Fibroblast of lung (primary cell): ENCODE data around the gene PCMT1. TPM values are rescaled to one million over a fixed set of nuclear protein-coding genes. Genes with fewer than 3 reads are reported as not detected.

ENCODE experiments used
- DNase-seq, 2 donors: peaks; one replicate each; pipeline versions ENCODE4 v3.0.0 to v3.0.0-alpha.2; 2010; ENCODE audit warnings: low read depth in 2 of 2
- H2AFZ ChIP-seq: 2 replicates; pipeline ENCODE4 v1.5.1; 2012; ENCODE audit warnings: low read length, control low read depth, inconsistent platforms
- H3K27ac ChIP-seq: 2 replicates; pipeline ENCODE4 v1.5.1; 2011; ENCODE audit warnings: low read length, control low read depth; ENCODE audit not compliant: insufficient read depth
- H3K27me3 ChIP-seq: 2 replicates; pipeline ENCODE4 v1.5.1; 2011; ENCODE audit warnings: mild to moderate bottlenecking, low read length; ENCODE audit not compliant: control insufficient read depth, insufficient read depth
- H3K36me3 ChIP-seq: 2 replicates; pipeline ENCODE4 v1.5.1; 2011; ENCODE audit warnings: low read length; ENCODE audit not compliant: control insufficient read depth, insufficient read depth
- H3K4me1 ChIP-seq: 2 replicates; pipeline ENCODE4 v1.5.1; 2011; ENCODE audit warnings: low read length; ENCODE audit not compliant: control insufficient read depth, insufficient read depth; ENCODE audit errors: extremely low read depth
- H3K4me2 ChIP-seq: 2 replicates; pipeline ENCODE4 v1.5.1; 2011; ENCODE audit warnings: low read length, control low read depth; ENCODE audit not compliant: insufficient read depth; ENCODE audit errors: extremely low read depth
- H3K4me3 ChIP-seq, 4 experiments: fragments of 200-600 bp in 1 of 4; sonication (generic) in 1 of 4; replicated peaks in 1 of 4; 2 replicates each; pipeline ENCODE4 v1.5.1; 2011 to 2016; ENCODE audit warnings: low read length in 4 of 4, low read depth in 3 of 4, mild to moderate bottlenecking in 3 of 4, control low read depth in 2 of 4, inconsistent platforms in 1 of 4, mixed read lengths in 1 of 4; ENCODE audit not compliant: insufficient read depth in 1 of 4; ENCODE audit errors: control extremely low read depth in 1 of 4
- H3K79me2 ChIP-seq: 2 replicates; pipeline ENCODE4 v1.5.1; 2012; ENCODE audit warnings: mild to moderate bottlenecking, low read length, inconsistent platforms; ENCODE audit not compliant: control insufficient read depth, insufficient read depth
- H3K9ac ChIP-seq: 2 replicates; pipeline ENCODE4 v1.5.1; 2011; ENCODE audit warnings: mild to moderate bottlenecking, low read length, control low read depth; ENCODE audit not compliant: insufficient read depth
- H3K9me3 ChIP-seq: 2 replicates; pipeline ENCODE4 v1.5.1; 2012; ENCODE audit warnings: low read depth, low read length; ENCODE audit not compliant: control insufficient read depth, insufficient read depth
- H4K20me1 ChIP-seq: 2 replicates; pipeline ENCODE4 v1.5.1; 2011; ENCODE audit warnings: low read length; ENCODE audit not compliant: control insufficient read depth, insufficient read depth; ENCODE audit errors: extremely low read depth
- EZH2 ChIP-seq: IDR thresholded peaks from 2 replicates; pipeline ENCODE4 v1.5.1; 2012; ENCODE audit warnings: low read length, control low read depth, mild to moderate bottlenecking; ENCODE audit errors: missing control alignments
- polyA plus RNA-seq, 2 donors: library from polyadenylated mRNA; depleted of rRNA in 1 of 2; stranded (reverse) in 1 of 2; unstranded in 1 of 2; fragments of >200 nt; gene quantifications; 2 replicates each; pipeline ENCODE4 v1.2.1, GENCODE V29; 2011 to 2012; ENCODE audit warnings: missing spikeins in 1 of 2
- total RNA-seq: library from RNA; depleted of rRNA; stranded (reverse); fragments of >200 nt; gene quantifications from 2 replicates; pipeline ENCODE4 v1.2.1, GENCODE V29; 2014
- TF ChIP-seq, protein P1 (sequence below), 2 donors: IDR thresholded peaks in 1 of 2; conservative IDR thresholded peaks in 1 of 2; 1 replicate in 1 of 2; 2 replicates in 1 of 2; pipeline ENCODE4 v1.5.1; 2011 to 2012; ENCODE audit warnings: low read length in 2 of 2, control low read depth in 1 of 2, inconsistent platforms in 1 of 2, low read depth in 1 of 2, mild to moderate bottlenecking in 1 of 2

Gene PCMT1
- total and polyA plus RNA-seq, 2 donors (not counting 1 experiment from before 2014, with no cell fraction given) = 81.3 to 172 TPM

DNA sequence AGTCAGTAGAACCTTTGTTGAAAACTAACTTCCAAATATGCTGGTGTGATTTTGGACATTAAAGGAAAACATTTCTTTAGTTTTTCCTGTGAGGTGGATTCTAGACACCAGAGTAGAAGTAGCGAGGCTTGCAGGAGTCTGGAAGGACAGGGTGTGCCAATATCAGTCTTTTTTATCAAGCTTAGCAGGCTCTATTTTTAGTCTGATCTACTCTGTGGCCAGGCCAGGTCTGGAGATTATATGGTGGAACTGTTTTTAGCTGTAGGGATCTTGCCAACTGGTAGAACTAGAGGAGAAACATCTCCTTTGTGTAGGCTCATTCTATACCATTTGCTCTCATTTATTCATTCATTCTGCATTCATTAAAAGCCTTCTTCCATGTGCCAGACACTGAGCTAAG lies 72.0 kb downstream of the PCMT1 start:
- no peaks in the 10 kb centered on the region for H3K27me3 ChIP-seq
- no peaks in the 10 kb centered on the region for H4K20me1 ChIP-seq
- no peak overlapping the region for H3K4me3 ChIP-seq
- no peak overlapping the region for H3K27ac ChIP-seq
- TF ChIP-seq EZH2 = no peak
- TF ChIP-seq, protein P1, sequence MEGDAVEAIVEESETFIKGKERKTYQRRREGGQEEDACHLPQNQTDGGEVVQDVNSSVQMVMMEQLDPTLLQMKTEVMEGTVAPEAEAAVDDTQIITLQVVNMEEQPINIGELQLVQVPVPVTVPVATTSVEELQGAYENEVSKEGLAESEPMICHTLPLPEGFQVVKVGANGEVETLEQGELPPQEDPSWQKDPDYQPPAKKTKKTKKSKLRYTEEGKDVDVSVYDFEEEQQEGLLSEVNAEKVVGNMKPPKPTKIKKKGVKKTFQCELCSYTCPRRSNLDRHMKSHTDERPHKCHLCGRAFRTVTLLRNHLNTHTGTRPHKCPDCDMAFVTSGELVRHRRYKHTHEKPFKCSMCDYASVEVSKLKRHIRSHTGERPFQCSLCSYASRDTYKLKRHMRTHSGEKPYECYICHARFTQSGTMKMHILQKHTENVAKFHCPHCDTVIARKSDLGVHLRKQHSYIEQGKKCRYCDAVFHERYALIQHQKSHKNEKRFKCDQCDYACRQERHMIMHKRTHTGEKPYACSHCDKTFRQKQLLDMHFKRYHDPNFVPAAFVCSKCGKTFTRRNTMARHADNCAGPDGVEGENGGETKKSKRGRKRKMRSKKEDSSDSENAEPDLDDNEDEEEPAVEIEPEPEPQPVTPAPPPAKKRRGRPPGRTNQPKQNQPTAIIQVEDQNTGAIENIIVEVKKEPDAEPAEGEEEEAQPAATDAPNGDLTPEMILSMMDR (conservative IDR thresholded peaks at IDR 0.05 in 1 of 2, IDR thresholded peaks at IDR 0.05 in 1 of 2; ENCODE audit: low read depth in 1 of 2, low read length in 2 of 2) = no peak
- H3K36me3 ChIP-seq = peaks cover 2% of the 10 kb centered on the region
- no peaks in the 10 kb centered on the region for H3K9me3 ChIP-seq
- no peaks in the 10 kb centered on the region for H3K79me2 ChIP-seq
- no peak for DNase-seq
- H3K4me1 ChIP-seq = no peaks in the 10 kb centered on the region
- no peak overlapping the region for H3K9ac ChIP-seq
- H3K4me2 ChIP-seq = no peak overlapping the region
- H2AFZ ChIP-seq = no peak overlapping the region

DNA sequence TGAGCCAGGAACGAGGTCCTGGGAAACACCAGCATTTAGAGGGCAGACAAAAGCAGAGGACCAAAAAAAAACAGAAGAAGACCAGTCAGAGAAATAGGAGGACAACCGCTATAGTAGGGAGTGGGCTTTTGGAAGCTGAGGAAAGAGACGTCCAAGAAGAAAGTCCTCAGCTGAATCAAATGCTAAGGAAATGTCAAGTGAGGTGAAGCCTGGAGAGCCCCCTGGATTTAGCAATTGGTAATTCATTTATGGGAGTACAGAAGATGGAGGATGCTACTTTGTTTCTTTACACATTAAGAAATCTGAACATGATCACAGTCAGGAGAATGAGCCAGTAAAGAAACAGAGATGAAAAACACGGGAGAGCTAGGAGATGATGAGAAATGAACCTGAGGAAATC lies 73.5 kb downstream of the PCMT1 start:
- Histone ChIP-seq H3K4me2 (no peak overlapping the region), H3K4me3 (no peak overlapping the region), H3K4me1 (no peaks in the 10 kb centered on the region), H3K79me2 (no peaks in the 10 kb centered on the region), H3K27me3 (no peaks in the 10 kb centered on the region), H3K9ac (no peak overlapping the region), H3K36me3 (peaks cover 2% of the 10 kb centered on the region), H3K9me3 (no peaks in the 10 kb centered on the region), H3K27ac (no peak overlapping the region), H4K20me1 (no peaks in the 10 kb centered on the region), H2AFZ (no peak overlapping the region)
- TF ChIP-seq, protein P1 (conservative IDR thresholded peaks at IDR 0.05 in 1 of 2, IDR thresholded peaks at IDR 0.05 in 1 of 2; ENCODE audit: low read depth in 1 of 2, low read length in 2 of 2) = no peak
- TF ChIP-seq EZH2 = no peak
- DNase-seq = no peak

DNA sequence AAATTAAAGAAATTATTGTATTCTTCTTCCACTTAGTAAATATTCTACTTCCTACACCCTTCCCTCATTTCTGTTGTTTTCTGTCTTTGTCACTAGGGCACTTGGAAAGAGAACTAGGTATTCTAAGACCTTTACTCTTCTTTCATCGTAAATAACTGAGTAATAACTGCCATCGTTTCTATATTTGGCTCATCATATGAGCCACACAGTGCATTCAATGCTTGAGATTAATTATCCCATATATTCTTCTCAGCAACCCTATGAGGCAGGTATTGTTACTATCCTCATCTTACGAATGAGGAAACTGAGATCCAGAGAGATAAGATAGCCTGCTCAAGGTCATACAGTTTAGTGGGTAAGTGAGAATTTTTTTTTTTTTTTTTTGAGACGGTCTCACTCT lies 75.8 kb downstream of the PCMT1 start:
- no peak overlapping the region for H2AFZ ChIP-seq
- no peak overlapping the region for H3K4me2 ChIP-seq
- no peak overlapping the region for H3K27ac ChIP-seq
- TF ChIP-seq, protein P1 (conservative IDR thresholded peaks at IDR 0.05 in 1 of 2, IDR thresholded peaks at IDR 0.05 in 1 of 2; ENCODE audit: low read depth in 1 of 2, low read length in 2 of 2) = no peak
- no peak for TF ChIP-seq EZH2
- H3K36me3 ChIP-seq = peaks cover 2% of the 10 kb centered on the region
- no peaks in the 10 kb centered on the region for H3K27me3 ChIP-seq
- DNase-seq = no peak
- H3K9me3 ChIP-seq = no peaks in the 10 kb centered on the region
- H3K9ac ChIP-seq = no peak overlapping the region
- H3K4me1 ChIP-seq = no peaks in the 10 kb centered on the region
- no peak overlapping the region for H3K4me3 ChIP-seq
- no peaks in the 10 kb centered on the region for H3K79me2 ChIP-seq
- H4K20me1 ChIP-seq = no peaks in the 10 kb centered on the region
